ENCODE measurements around the gene ERAL1.

The ERAL1 gene

DNA sequence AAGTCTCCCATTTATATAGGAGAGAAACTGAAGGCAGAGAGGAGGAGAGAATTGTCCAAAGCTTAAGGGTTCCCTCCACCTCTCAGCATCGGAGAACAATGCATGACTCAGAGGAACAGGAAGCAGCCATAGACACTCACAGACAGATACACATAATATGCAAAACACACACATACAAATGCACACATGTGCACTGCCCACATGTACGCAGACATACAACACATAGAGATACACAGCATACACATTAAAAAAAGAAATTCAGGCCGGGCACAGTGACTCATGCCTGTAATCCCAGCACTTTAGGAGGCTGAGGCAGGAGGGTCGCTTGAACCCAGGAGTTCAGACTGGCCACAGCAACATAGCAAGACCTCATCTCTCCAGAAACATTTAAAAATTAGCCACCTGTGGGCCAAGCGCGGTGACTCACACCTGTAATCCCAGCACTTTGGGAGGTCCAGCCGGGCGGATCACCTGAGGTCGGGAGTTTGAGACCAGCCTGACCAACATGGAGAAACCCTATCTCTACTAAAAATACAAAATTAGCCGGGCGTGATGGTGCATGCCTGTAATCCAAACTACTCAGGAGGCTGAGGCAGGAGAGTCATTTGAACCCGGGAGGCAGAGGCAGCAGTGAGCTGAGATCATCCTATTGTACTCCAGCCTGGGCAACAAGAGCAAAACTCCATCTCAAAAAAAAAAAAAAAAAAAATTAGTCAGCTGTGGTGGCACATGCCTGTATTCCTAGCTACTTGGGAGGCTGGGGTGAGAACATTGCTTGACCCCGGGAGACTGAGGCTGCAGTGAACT lies 11.3 kb downstream of the ERAL1 start:
- H3K23ac ChIP-seq (ENCODE audit: low read length) = no peak overlapping the region
- no peaks in the 10 kb centered on the region for H3K27me3 ChIP-seq (ENCODE audit: insufficient read depth, low read length, poor library complexity)
- no peak for DNase-seq
- no peak overlapping the region for H3K56ac ChIP-seq (ENCODE audit: low read length)
- H2BK15ac ChIP-seq (replicated peaks; ENCODE audit: low read depth) = no peak overlapping the region
- H3K18ac ChIP-seq (ENCODE audit: low read length) = no peak overlapping the region
- H4K8ac ChIP-seq (ENCODE audit: low read depth, low read length) = no peak overlapping the region
- H2AK5ac ChIP-seq (ENCODE audit: low read length) = no peak overlapping the region
- no peak overlapping the region for H3K4me3 ChIP-seq (ENCODE audit: low read length)
- no peak overlapping the region for H3K9ac ChIP-seq (ENCODE audit: low read length)
- H2BK120ac ChIP-seq (ENCODE audit: low read depth, low read length) = no peak overlapping the region
- no peaks in the 10 kb centered on the region for H3K4me1 ChIP-seq (ENCODE audit: control insufficient read depth, low read depth, low read length)
- no peak overlapping the region for H3K4ac ChIP-seq (ENCODE audit: low read depth, low read length)
- H3K27ac ChIP-seq (ENCODE audit: low read depth, low read length) = no peak overlapping the region
- H3K79me1 ChIP-seq (ENCODE audit: low read length) = no peaks in the 10 kb centered on the region
- no CpG with 5 or more reads among the region's 13 CpGs for WGBS (ENCODE audit: extremely low coverage, insufficient coverage, low lambda C conversion rate)
- no peak overlapping the region for H4K5ac ChIP-seq (ENCODE audit: low read length)
- H3K79me2 ChIP-seq (ENCODE audit: control insufficient read depth, insufficient read depth, low read length) = no peaks in the 10 kb centered on the region
- H2BK5ac ChIP-seq (ENCODE audit: low read length) = no peak overlapping the region
- no peak overlapping the region for H3K4me2 ChIP-seq (ENCODE audit: low read length)
- no peaks in the 10 kb centered on the region for H3K36me3 ChIP-seq (ENCODE audit: control insufficient read depth, insufficient read depth, low read length)

DNA sequence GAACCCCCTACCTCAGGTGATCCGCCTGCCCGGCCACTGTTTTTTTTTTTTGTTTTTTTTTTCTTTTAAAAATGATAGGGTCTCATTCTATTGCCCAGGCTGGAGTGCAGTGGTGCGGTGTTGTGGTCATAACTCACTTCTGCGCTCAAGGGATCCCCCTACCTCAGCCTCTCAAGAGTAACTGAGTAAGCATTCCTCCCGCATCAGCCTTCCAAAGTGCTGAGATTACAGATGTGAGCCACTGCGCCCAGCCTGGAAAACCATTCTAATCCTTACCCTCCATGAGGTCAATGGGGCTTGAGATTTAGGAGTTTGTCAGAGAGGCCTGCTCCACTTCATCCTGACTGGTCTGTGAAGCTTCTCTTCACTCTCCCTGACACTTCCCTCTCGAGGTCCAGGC lies 12.5 kb downstream of the ERAL1 start:
- H3K79me2 ChIP-seq (ENCODE audit: control insufficient read depth, insufficient read depth, low read length) = no peaks in the 10 kb centered on the region
- H3K4me3 ChIP-seq (ENCODE audit: low read length) = no peak overlapping the region
- H2BK120ac ChIP-seq (ENCODE audit: low read depth, low read length) = no peak overlapping the region
- no peak overlapping the region for H4K8ac ChIP-seq (ENCODE audit: low read depth, low read length)
- no peaks in the 10 kb centered on the region for H3K27me3 ChIP-seq (ENCODE audit: insufficient read depth, low read length, poor library complexity)
- no peak overlapping the region for H3K18ac ChIP-seq (ENCODE audit: low read length)
- no peak overlapping the region for H3K56ac ChIP-seq (ENCODE audit: low read length)
- no peak overlapping the region for H3K23ac ChIP-seq (ENCODE audit: low read length)
- DNase-seq = no peak
- H2BK15ac ChIP-seq (replicated peaks; ENCODE audit: low read depth) = no peak overlapping the region
- H3K36me3 ChIP-seq (ENCODE audit: control insufficient read depth, insufficient read depth, low read length) = no peaks in the 10 kb centered on the region
- WGBS (ENCODE audit: extremely low coverage, insufficient coverage, low lambda C conversion rate) = no CpG with 5 or more reads among the region's 7 CpGs
- no peak overlapping the region for H2BK5ac ChIP-seq (ENCODE audit: low read length)
- no peak overlapping the region for H3K4ac ChIP-seq (ENCODE audit: low read depth, low read length)
- no peak overlapping the region for H3K27ac ChIP-seq (ENCODE audit: low read depth, low read length)
- no peak overlapping the region for H2AK5ac ChIP-seq (ENCODE audit: low read length)
- H4K5ac ChIP-seq (ENCODE audit: low read length) = no peak overlapping the region
- no peaks in the 10 kb centered on the region for H3K79me1 ChIP-seq (ENCODE audit: low read length)
- H3K9ac ChIP-seq (ENCODE audit: low read length) = no peak overlapping the region
- H3K4me1 ChIP-seq (ENCODE audit: control insufficient read depth, low read depth, low read length) = no peaks in the 10 kb centered on the region
- H3K4me2 ChIP-seq (ENCODE audit: low read length) = no peak overlapping the region

DNA sequence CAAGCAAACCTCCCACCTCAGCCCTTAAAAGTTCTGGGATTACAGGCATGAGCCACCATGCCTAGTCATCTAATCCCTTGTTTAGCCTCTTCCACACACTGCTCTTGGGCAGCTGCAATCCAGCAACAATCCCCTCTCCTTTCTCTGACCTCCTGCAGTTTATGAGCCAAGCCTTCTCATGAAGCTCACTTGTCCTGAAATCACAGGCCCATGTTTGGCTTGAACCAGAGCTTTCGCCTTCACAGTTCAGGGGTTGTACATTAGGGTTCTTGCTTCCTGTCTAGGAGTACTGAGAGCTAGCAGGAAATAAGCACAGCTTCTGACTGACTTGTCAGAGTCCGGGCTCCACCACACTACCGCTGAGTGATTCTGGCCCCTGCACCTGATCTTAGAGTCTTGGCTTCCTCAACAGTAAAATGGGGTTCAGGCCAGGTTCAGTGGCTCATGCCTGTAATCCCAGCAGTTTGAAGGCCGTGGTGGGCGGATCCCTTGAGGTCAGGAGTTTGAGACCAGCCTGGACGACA lies 16.3 kb downstream of the ERAL1 start:
- Histone ChIP-seq H3K27me3 (ENCODE audit: insufficient read depth, low read length, poor library complexity) (no peaks in the 10 kb centered on the region), H3K79me2 (ENCODE audit: control insufficient read depth, insufficient read depth, low read length) (no peaks in the 10 kb centered on the region), H3K27ac (ENCODE audit: low read depth, low read length) (no peak overlapping the region), H3K23ac (ENCODE audit: low read length) (no peak overlapping the region), H2BK5ac (ENCODE audit: low read length) (no peak overlapping the region), H4K8ac (ENCODE audit: low read depth, low read length) (no peak overlapping the region), H3K36me3 (ENCODE audit: control insufficient read depth, insufficient read depth, low read length) (no peaks in the 10 kb centered on the region), H2AK5ac (ENCODE audit: low read length) (no peak overlapping the region), H3K4me1 (ENCODE audit: control insufficient read depth, low read depth, low read length) (peaks cover 2% of the 10 kb centered on the region), H4K5ac (ENCODE audit: low read length) (no peak overlapping the region), H3K4me3 (ENCODE audit: low read length) (no peak overlapping the region), H2BK15ac (replicated peaks; ENCODE audit: low read depth) (no peak overlapping the region), H3K18ac (ENCODE audit: low read length) (no peak overlapping the region), H3K56ac (ENCODE audit: low read length) (no peak overlapping the region), H3K4me2 (ENCODE audit: low read length) (no peak overlapping the region), H2BK120ac (ENCODE audit: low read depth, low read length) (no peak overlapping the region), H3K9ac (ENCODE audit: low read length) (no peak overlapping the region), H3K4ac (ENCODE audit: low read depth, low read length) (no peak overlapping the region), H3K79me1 (ENCODE audit: low read length) (no peaks in the 10 kb centered on the region)
- DNase-seq = no peak
- WGBS (ENCODE audit: extremely low coverage, insufficient coverage, low lambda C conversion rate) = no CpG with 5 or more reads among the region's 6 CpGs

DNA sequence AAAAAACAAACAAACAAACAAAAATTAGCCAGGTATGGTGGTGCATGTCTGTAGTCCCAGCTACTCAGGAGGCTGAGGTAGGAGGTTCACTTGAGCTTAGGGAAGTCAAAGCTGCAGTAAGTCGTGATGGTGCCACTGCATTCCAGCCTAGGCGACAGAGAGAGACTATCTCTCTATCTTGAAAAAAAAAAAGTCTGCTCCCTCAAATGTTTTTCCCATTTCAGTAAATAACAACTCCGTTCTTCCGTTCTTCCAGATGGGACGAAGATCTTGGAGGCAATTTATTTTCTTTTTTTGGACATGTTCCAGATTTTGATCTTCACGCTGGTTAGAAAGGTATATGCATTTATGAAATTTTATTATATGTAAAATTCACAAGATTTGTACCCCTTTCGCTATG lies 19.0 kb downstream of the ERAL1 start:
- no CpG with 5 or more reads among the region's 7 CpGs for WGBS (ENCODE audit: extremely low coverage, insufficient coverage, low lambda C conversion rate)
- H3K27ac ChIP-seq (ENCODE audit: low read depth, low read length) = no peak overlapping the region
- H3K18ac ChIP-seq (ENCODE audit: low read length) = no peak overlapping the region
- H3K79me1 ChIP-seq (ENCODE audit: low read length) = no peaks in the 10 kb centered on the region
- H3K4me3 ChIP-seq (ENCODE audit: low read length) = no peak overlapping the region
- no peak overlapping the region for H4K5ac ChIP-seq (ENCODE audit: low read length)
- H3K4me2 ChIP-seq (ENCODE audit: low read length) = no peak overlapping the region
- H3K23ac ChIP-seq (ENCODE audit: low read length) = no peak overlapping the region
- DNase-seq = no peak
- no peaks in the 10 kb centered on the region for H3K36me3 ChIP-seq (ENCODE audit: control insufficient read depth, insufficient read depth, low read length)
- H3K56ac ChIP-seq (ENCODE audit: low read length) = no peak overlapping the region
- no peak overlapping the region for H2BK15ac ChIP-seq (replicated peaks; ENCODE audit: low read depth)
- no peak overlapping the region for H4K8ac ChIP-seq (ENCODE audit: low read depth, low read length)
- peaks cover 3% of the 10 kb centered on the region for H3K4me1 ChIP-seq (ENCODE audit: control insufficient read depth, low read depth, low read length)
- H3K4ac ChIP-seq (ENCODE audit: low read depth, low read length) = no peak overlapping the region
- H3K79me2 ChIP-seq (ENCODE audit: control insufficient read depth, insufficient read depth, low read length) = no peaks in the 10 kb centered on the region
- H2AK5ac ChIP-seq (ENCODE audit: low read length) = no peak overlapping the region
- no peak overlapping the region for H3K9ac ChIP-seq (ENCODE audit: low read length)
- H2BK5ac ChIP-seq (ENCODE audit: low read length) = no peak overlapping the region
- no peaks in the 10 kb centered on the region for H3K27me3 ChIP-seq (ENCODE audit: insufficient read depth, low read length, poor library complexity)
- H2BK120ac ChIP-seq (ENCODE audit: low read depth, low read length) = no peak overlapping the region

DNA sequence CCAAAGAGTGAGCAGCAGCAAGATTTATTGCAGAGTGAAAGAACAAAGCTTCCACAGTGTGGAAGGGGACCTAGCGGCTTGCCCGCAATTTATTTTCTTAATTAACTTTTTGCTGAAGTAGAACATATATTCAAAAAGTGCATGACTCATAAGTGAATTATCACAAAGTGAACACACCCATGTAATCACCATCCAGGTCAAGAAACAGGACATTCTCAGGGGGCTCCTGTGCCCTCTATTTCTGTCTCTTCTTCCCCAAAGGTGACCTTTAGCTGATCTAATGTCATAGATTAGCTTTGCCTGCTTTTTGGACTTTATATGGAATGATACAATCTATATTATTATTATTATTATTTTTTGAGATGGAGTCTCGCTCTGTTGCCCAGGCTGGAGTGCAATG lies 19.9 kb downstream of the ERAL1 start:
- Histone ChIP-seq H3K36me3 (ENCODE audit: control insufficient read depth, insufficient read depth, low read length) (no peaks in the 10 kb centered on the region), H3K79me1 (ENCODE audit: low read length) (no peaks in the 10 kb centered on the region), H3K9ac (ENCODE audit: low read length) (no peak overlapping the region), H2BK15ac (replicated peaks; ENCODE audit: low read depth) (no peak overlapping the region), H3K4ac (ENCODE audit: low read depth, low read length) (no peak overlapping the region), H3K56ac (ENCODE audit: low read length) (no peak overlapping the region), H3K18ac (ENCODE audit: low read length) (no peak overlapping the region), H3K27ac (ENCODE audit: low read depth, low read length) (no peak overlapping the region), H4K5ac (ENCODE audit: low read length) (no peak overlapping the region), H3K79me2 (ENCODE audit: control insufficient read depth, insufficient read depth, low read length) (no peaks in the 10 kb centered on the region), H3K4me1 (ENCODE audit: control insufficient read depth, low read depth, low read length) (peaks cover 3% of the 10 kb centered on the region), H2AK5ac (ENCODE audit: low read length) (no peak overlapping the region), H4K8ac (ENCODE audit: low read depth, low read length) (no peak overlapping the region), H3K27me3 (ENCODE audit: insufficient read depth, low read length, poor library complexity) (no peaks in the 10 kb centered on the region), H2BK5ac (ENCODE audit: low read length) (no peak overlapping the region), H3K23ac (ENCODE audit: low read length) (no peak overlapping the region), H3K4me2 (ENCODE audit: low read length) (no peak overlapping the region), H2BK120ac (ENCODE audit: low read depth, low read length) (no peak overlapping the region), H3K4me3 (ENCODE audit: low read length) (no peak overlapping the region)
- no peak for DNase-seq
- no CpG with 5 or more reads among the region's 3 CpGs for WGBS (ENCODE audit: extremely low coverage, insufficient coverage, low lambda C conversion rate)

Data from mesendoderm (in vitro differentiated cells).